Panc1 (cell line): ENCODE data around the gene LUZP4. TPM values are rescaled to one million over a fixed set of nuclear protein-coding genes. Genes with fewer than 3 reads are reported as not detected.

Experiments used
- ATAC-seq: fragments of 200-7000 bp; cut with Tn5 transposase; 2 replicates; pipeline ENCODE4 v1.9.1; 2020; ENCODE audit warnings: mild to moderate bottlenecking, moderate library complexity
- BruUV-seq: library from RNA; stranded (reverse); fragments of 400-500 nt; replicated peaks from 2 replicates; lab custom pipeline; 2021; lab: Mats Ljungman, UMichigan
- CTCF ChIA-PET: fragments of 300-600 bp; sonication (Branson Sonifier 250); formaldehyde crosslinking; loops from one replicate; lab custom pipeline; 2022; ENCODE audit warnings: antibody characterized with exemption; lab: Charles Lee
- POLR2A ChIA-PET: fragments of 300-600 bp; sonication (Branson Sonifier 250); formaldehyde crosslinking; loops from one replicate; lab custom pipeline; 2022; ENCODE audit warnings: antibody characterized with exemption; lab: Charles Lee
- DNase-seq: peaks from one replicate; pipeline ENCODE4 v3.0.0-alpha.2; 2010; ENCODE audit warnings: low read depth, low spot score
- H3K27ac ChIP-seq: 2 replicates; pipeline ENCODE4 v1.5.1; 2011; ENCODE audit warnings: mild to moderate bottlenecking, low read length, inconsistent platforms
- H3K27me3 ChIP-seq: fragments of 200-500 bp; sonication (Bioruptor generic); 2 replicates; pipeline ENCODE4 v1.6.0; 2014; ENCODE audit warnings: low read length, inconsistent platforms; ENCODE audit not compliant: control insufficient read depth, insufficient read depth
- H3K36me3 ChIP-seq: fragments of 200-500 bp; sonication (Bioruptor generic); 2 replicates; pipeline ENCODE4 v1.5.1; 2014; ENCODE audit warnings: inconsistent platforms, mild to moderate bottlenecking, low read length, moderate library complexity; ENCODE audit not compliant: control insufficient read depth, insufficient read depth
- H3K4me1 ChIP-seq: 2 replicates; pipeline ENCODE4 v1.5.1; 2011; ENCODE audit warnings: inconsistent platforms, mild to moderate bottlenecking, low read length, moderate library complexity; ENCODE audit not compliant: control insufficient read depth, insufficient read depth
- H3K4me3 ChIP-seq, 2 experiments: 2 replicates each; pipeline ENCODE4 v1.5.1; 2011 to 2012; ENCODE audit warnings: low read depth in 2 of 2, low read length in 2 of 2, mild to moderate bottlenecking in 2 of 2, inconsistent platforms in 1 of 2, moderate library complexity in 1 of 2
- H3K9me3 ChIP-seq: fragments of 200-500 bp; sonication (Bioruptor generic); 2 replicates; pipeline ENCODE4 v1.5.1; 2014; ENCODE audit warnings: low read depth, mild to moderate bottlenecking, inconsistent platforms, low read length, moderate library complexity; ENCODE audit not compliant: control insufficient read depth, insufficient read depth
- CTCF ChIP-seq: fragments of 450-650 bp; IDR thresholded peaks from 2 replicates; pipeline ENCODE4 v1.5.1; 2017; ENCODE audit warnings: mild to moderate bottlenecking
- POLR2AphosphoS5 ChIP-seq: IDR thresholded peaks from 2 replicates; pipeline ENCODE4 v1.6.1; 2012; ENCODE audit warnings: mild to moderate bottlenecking, low read depth, low read length, moderate library complexity
- REST ChIP-seq, 2 experiments: IDR thresholded peaks; 2 replicates each; pipeline ENCODE4 v1.6.1; 2011 to 2012; ENCODE audit warnings: low read depth in 2 of 2, control low read depth in 1 of 2, low read length in 1 of 2, mild to moderate bottlenecking in 1 of 2, moderate library complexity in 1 of 2; ENCODE audit not compliant: insufficient read depth in 1 of 2
- SIN3A ChIP-seq: IDR thresholded peaks from 2 replicates; pipeline ENCODE4 v1.6.1; 2012; ENCODE audit warnings: low read depth, mild to moderate bottlenecking, low read length, moderate library complexity, borderline replicate concordance; ENCODE audit not compliant: insufficient read depth
- TCF7L2 ChIP-seq: IDR thresholded peaks from 2 replicates; pipeline ENCODE4 v1.6.1; 2011; ENCODE audit warnings: mild to moderate bottlenecking, low read depth, low read length, inconsistent platforms
- in situ Hi-C: cut with HindIII; loops from 2 replicates; pipeline ENCODE4 v1.10.0; 2016; ENCODE audit warnings: low sequenced_read_pairs, low pct_unique_long_range_greater_than_20kb
- intact Hi-C: fragments of 100-400 bp; cut with micrococcal nuclease; formaldehyde crosslinking; loops from one replicate; pipeline ENCODE4 v1.10.0; 2022; ENCODE audit not compliant: unreplicated experiment
- total RNA-seq: library from RNA; stranded (reverse); gene quantifications from one replicate; pipeline ENCODE4 v1.2.1, GENCODE V29; 2021; ENCODE audit not compliant: unreplicated experiment

Gene LUZP4
- total RNA-seq, 1 experiment from 2014 or later: not detected

GRCh38 chrX:115337491-115338144, 48.1 kb downstream of the LUZP4 start:
- no peaks in the 10 kb centered on the region for H3K36me3 ChIP-seq
- no peaks in the 10 kb centered on the region for H3K27me3 ChIP-seq
- intact Hi-C loops (no loop called here), in situ Hi-C loops (no loop called here)
- no peak for ATAC-seq
- H3K4me1 ChIP-seq: no peaks in the 10 kb centered on the region
- H3K4me3 ChIP-seq: no peak overlapping the region
- BruUV-seq: no TSS peak
- TF ChIP-seq POLR2AphosphoS5 (no peak), TCF7L2 (no peak), CTCF (no peak), REST (IDR thresholded peaks at IDR 0.05; ENCODE audit: insufficient read depth in 1 of 2, low read depth in 2 of 2, low read length in 1 of 2) (no peak), SIN3A (no peak)
- no peak overlapping the region for H3K27ac ChIP-seq
- ChIA-PET CTCF (no interaction called here), POLR2A (interaction anchor here (0.5 to 0.6 kb wide), 2 partner anchors 94 to 342 kb away, joined by 3 read pairs; no protein-coding TSS in a partner anchor)
- no peak for DNase-seq
- H3K9me3 ChIP-seq: no peaks in the 10 kb centered on the region

GRCh38 chrX:115339441-115340025, 50.0 kb downstream of the LUZP4 start:
- POLR2A ChIA-PET: no interaction called here
- CTCF ChIA-PET: interaction anchor here (0.6 kb wide), 1 partner anchor 226 kb away, joined by 3 read pairs; no protein-coding TSS in a partner anchor

More at GRCh38 chrX:115339441-115340025, 50.0 kb downstream of the LUZP4 start:
- no peak for TF ChIP-seq SIN3A
- TF ChIP-seq REST (IDR thresholded peaks at IDR 0.05; ENCODE audit: insufficient read depth in 1 of 2, low read depth in 2 of 2, low read length in 1 of 2): no peak
- TF ChIP-seq CTCF: no peak
- no peak for TF ChIP-seq POLR2AphosphoS5
- TF ChIP-seq TCF7L2: no peak
- H3K36me3 ChIP-seq: no peaks in the 10 kb centered on the region
- DNase-seq (no peak), ATAC-seq (no peak)
- no peak overlapping the region for H3K4me3 ChIP-seq
- H3K9me3 ChIP-seq: no peaks in the 10 kb centered on the region
- no TSS peak for BruUV-seq
- no peaks in the 10 kb centered on the region for H3K4me1 ChIP-seq
- H3K27ac ChIP-seq: no peak overlapping the region
- intact Hi-C loops (no loop called here), in situ Hi-C loops (no loop called here)
- no peaks in the 10 kb centered on the region for H3K27me3 ChIP-seq
